PC-3 (cell line): ENCODE data around the gene CRACR2B. TPM values are rescaled to one million over a fixed set of nuclear protein-coding genes. Genes with fewer than 3 reads are reported as not detected.
A peak's percentile ranks its signal among the peaks of the same experiment; 100 is the strongest.

Experiments
- ATAC-seq: fragments of 200-7000 bp; cut with Tn5 transposase; 2 replicates; pipeline ENCODE4 v1.9.1; 2020; ENCODE audit warnings: mild to moderate bottlenecking, moderate library complexity
- BruUV-seq: library from RNA; stranded (reverse); fragments of 400-500 nt; replicated peaks from 2 replicates; lab custom pipeline; 2021; lab: Mats Ljungman, UMichigan
- CTCF ChIA-PET: fragments of 300-600 bp; sonication (Branson Sonifier 250); formaldehyde crosslinking; loops from one replicate; lab custom pipeline; 2022; ENCODE audit warnings: antibody characterized with exemption; lab: Charles Lee
- POLR2A ChIA-PET: fragments of 300-600 bp; sonication (Branson Sonifier 250); formaldehyde crosslinking; loops from one replicate; lab custom pipeline; 2022; ENCODE audit warnings: antibody characterized with exemption; ENCODE audit not compliant: unreplicated experiment; lab: Charles Lee
- DNase-seq: peaks from one replicate; pipeline ENCODE4 v3.0.0-alpha.2; 2015
- H2AFZ ChIP-seq: fragments of 300-600 bp; sonication (generic); 2 replicates; pipeline ENCODE4 v1.6.0; 2016; ENCODE audit warnings: antibody characterized with exemption, low read length
- H3F3A ChIP-seq: fragments of 300-600 bp; sonication (generic); one replicate; pipeline ENCODE4 v1.6.0; 2017; ENCODE audit warnings: antibody characterized with exemption, low read length, control low read depth, mild to moderate bottlenecking; ENCODE audit not compliant: unreplicated experiment
- H3K27ac ChIP-seq: fragments of 300-600 bp; sonication (generic); 2 replicates; pipeline ENCODE4 v1.5.1; 2016; ENCODE audit warnings: mild to moderate bottlenecking, low read length
- H3K27me3 ChIP-seq: fragments of 300-600 bp; sonication (generic); 2 replicates; pipeline ENCODE4 v1.6.1; 2016; ENCODE audit warnings: low read length, mixed read lengths
- H3K36me3 ChIP-seq: fragments of 300-600 bp; sonication (generic); 2 replicates; pipeline ENCODE4 v1.6.1; 2016; ENCODE audit warnings: low read depth, mixed run types, low read length, mixed read lengths
- H3K4me1 ChIP-seq: fragments of 300-600 bp; sonication (generic); 2 replicates; pipeline ENCODE4 v1.5.1; 2016; ENCODE audit warnings: low read length; ENCODE audit not compliant: insufficient read depth
- H3K4me2 ChIP-seq: fragments of 300-600 bp; sonication (generic); 2 replicates; pipeline ENCODE4 v1.6.0; 2016; ENCODE audit warnings: low read length
- H3K4me3 ChIP-seq: fragments of 300-600 bp; sonication (generic); 2 replicates; pipeline ENCODE4 v1.5.1; 2016; ENCODE audit warnings: mild to moderate bottlenecking, low read length, mixed read lengths
- H3K79me2 ChIP-seq: fragments of 300-600 bp; sonication (generic); 2 replicates; pipeline ENCODE4 v1.6.1; 2017; ENCODE audit warnings: low read length, mixed read lengths
- H3K9ac ChIP-seq: fragments of 300-600 bp; sonication (generic); 2 replicates; pipeline ENCODE4 v1.6.0; 2016; ENCODE audit warnings: mild to moderate bottlenecking, low read length
- H3K9me2 ChIP-seq: fragments of 300-600 bp; sonication (generic); replicated peaks from 2 replicates; pipeline ENCODE4 v1.6.1; 2016; ENCODE audit warnings: mixed run types, low read length, mixed read lengths
- H3K9me3 ChIP-seq: fragments of 300-600 bp; sonication (generic); 2 replicates; pipeline ENCODE4 v1.6.1; 2016; ENCODE audit warnings: low read length, mixed read lengths
- H4K20me1 ChIP-seq: fragments of 300-600 bp; sonication (generic); 2 replicates; pipeline ENCODE4 v1.6.1; 2016; ENCODE audit warnings: low read length, mixed read lengths
- EZH2 ChIP-seq: fragments of 300-600 bp; sonication (generic); IDR thresholded peaks from one replicate; pipeline ENCODE4 v1.6.1; 2017; ENCODE audit warnings: antibody characterized with exemption, mild to moderate bottlenecking, low read length; ENCODE audit not compliant: unreplicated experiment
- EZH2phosphoT487 ChIP-seq: fragments of 300-600 bp; sonication (generic); IDR thresholded peaks from 2 replicates; pipeline ENCODE4 v1.6.1; 2018; ENCODE audit warnings: mild to moderate bottlenecking, antibody characterized with exemption, low read length, borderline replicate concordance
- intact Hi-C: fragments of 100-400 bp; cut with micrococcal nuclease; formaldehyde crosslinking; loops from 2 replicates; pipeline ENCODE4 v1.9.0; 2023
- total RNA-seq: library from RNA; depleted of rRNA; stranded (reverse); fragments of >200 nt; gene quantifications from 2 replicates; pipeline ENCODE4 v1.2.3, GENCODE V29; 2014
- TF ChIP-seq, protein P1 (sequence below): fragments of 300-600 bp; sonication (generic); conservative IDR thresholded peaks from 2 replicates; pipeline ENCODE4 v1.5.1; 2017; ENCODE audit warnings: antibody characterized with exemption, low read depth, mild to moderate bottlenecking, low read length

CRACR2B gene
- total RNA-seq, 1 experiment from 2014 or later, result 10.6 TPM

DNA sequence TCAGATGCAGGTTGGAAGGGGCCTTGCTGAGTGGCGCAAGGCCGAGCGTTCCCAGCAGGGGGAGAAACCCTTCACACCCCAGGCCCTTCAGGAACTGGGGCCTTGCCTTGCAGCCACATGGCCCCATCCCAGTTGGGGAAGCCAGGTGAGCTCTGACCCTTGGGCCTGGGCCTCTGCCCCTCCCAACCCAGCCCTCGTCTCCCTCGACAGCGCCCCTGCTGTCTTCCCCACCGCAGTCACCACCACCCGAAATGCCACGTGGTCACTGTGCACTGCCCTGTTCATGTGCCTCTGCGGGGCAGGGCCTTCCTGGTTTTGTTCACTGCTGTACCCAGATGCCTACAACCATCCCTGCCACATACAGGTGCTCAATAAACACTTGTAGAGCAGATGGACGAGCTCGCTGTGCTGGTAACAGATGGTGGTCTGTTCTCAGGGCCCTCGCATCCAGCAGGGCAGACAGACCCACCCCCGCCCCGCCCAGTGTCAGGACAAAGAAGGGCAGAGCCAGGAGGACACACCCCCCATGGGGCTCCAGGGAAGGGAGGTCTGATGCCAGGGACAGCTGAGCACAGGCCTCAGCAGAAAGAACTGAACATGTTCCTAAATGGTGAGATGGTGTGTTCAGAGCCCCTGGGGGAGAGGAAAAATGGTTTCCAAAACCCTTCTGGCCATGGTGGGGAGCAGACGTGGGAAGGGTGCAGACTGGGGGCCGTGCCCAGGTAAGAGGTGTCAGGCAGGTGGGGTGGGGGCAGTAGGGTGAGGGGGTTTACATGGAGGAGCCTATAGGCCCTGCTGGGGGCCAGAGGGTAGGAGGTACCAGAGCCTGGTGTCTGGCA is 10.9 kb downstream of the CRACR2B start:
- Histone ChIP-seq H3K27me3 (no peaks in the 10 kb centered on the region), H4K20me1 (peaks cover 41% of the 10 kb centered on the region), H3K27ac (0 out of 2 replicates have a peak overlapping the region, but pooled peaks have one; percentile 0), H3K4me1 (peaks cover 29% of the 10 kb centered on the region), H3K36me3 (peaks cover 53% of the 10 kb centered on the region), H3K9me3 (no peaks in the 10 kb centered on the region), H3K79me2 (peaks cover 78% of the 10 kb centered on the region), H3K4me2 (no peak overlapping the region), H3K9me2 (no peaks in the 10 kb centered on the region), H3K9ac (no peak overlapping the region), H3F3A (peaks cover 11% of the 10 kb centered on the region), H2AFZ (no peak overlapping the region), H3K4me3 (no peak overlapping the region)
- POLR2A ChIA-PET, result interaction anchor here (0.6 kb wide), 2 partner anchors 20 to 222 kb away, joined by 3 to 5 read pairs; partner anchors contain the start of gene PNPLA2
- intact Hi-C loops, result no loop called here
- DNase-seq (no peak), ATAC-seq (peak; percentile 1; the same call in 1 of the 2 replicates)
- no TSS peak for BruUV-seq
- TF ChIP-seq EZH2, result no peak
- TF ChIP-seq, protein P1, sequence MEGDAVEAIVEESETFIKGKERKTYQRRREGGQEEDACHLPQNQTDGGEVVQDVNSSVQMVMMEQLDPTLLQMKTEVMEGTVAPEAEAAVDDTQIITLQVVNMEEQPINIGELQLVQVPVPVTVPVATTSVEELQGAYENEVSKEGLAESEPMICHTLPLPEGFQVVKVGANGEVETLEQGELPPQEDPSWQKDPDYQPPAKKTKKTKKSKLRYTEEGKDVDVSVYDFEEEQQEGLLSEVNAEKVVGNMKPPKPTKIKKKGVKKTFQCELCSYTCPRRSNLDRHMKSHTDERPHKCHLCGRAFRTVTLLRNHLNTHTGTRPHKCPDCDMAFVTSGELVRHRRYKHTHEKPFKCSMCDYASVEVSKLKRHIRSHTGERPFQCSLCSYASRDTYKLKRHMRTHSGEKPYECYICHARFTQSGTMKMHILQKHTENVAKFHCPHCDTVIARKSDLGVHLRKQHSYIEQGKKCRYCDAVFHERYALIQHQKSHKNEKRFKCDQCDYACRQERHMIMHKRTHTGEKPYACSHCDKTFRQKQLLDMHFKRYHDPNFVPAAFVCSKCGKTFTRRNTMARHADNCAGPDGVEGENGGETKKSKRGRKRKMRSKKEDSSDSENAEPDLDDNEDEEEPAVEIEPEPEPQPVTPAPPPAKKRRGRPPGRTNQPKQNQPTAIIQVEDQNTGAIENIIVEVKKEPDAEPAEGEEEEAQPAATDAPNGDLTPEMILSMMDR, result 0 out of 2 replicates have a peak, but pooled peaks have one; percentile 24
- CTCF ChIA-PET, result no interaction called here

DNA sequence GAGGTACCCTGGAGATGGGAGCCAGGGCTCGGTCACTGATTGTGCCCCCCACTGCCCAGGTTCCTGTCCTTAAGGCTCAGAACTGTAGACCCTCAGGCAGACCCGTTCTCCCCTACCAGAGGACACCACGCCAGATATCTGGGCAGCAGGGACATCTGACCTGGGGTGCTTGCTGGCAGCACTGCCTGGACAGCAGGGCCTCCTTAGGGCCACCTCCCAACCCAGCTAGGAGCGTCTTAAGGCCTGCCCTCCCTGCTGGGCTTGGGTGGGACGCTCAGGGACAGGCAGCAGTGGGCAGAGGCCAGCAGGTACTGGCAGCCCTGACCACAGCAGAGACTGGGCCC is 11.5 kb downstream of the CRACR2B start:
- no peak overlapping the region for H3K4me2 ChIP-seq
- no peak overlapping the region for H2AFZ ChIP-seq
- ATAC-seq, result no peak
- POLR2A ChIA-PET, result interaction anchor here (0.6 kb wide), 1 partner anchor 221 kb away, joined by 3 read pairs; no protein-coding TSS in a partner anchor
- H3K36me3 ChIP-seq, result peaks cover 53% of the 10 kb centered on the region
- DNase-seq, result no peak
- no peak overlapping the region for H3K4me3 ChIP-seq
- no TSS peak for BruUV-seq
- H3K4me1 ChIP-seq, result peaks cover 33% of the 10 kb centered on the region
- 0 out of 2 replicates have a peak overlapping the region, but pooled peaks have one; percentile 0 for H3K27ac ChIP-seq
- H3K27me3 ChIP-seq, result no peaks in the 10 kb centered on the region
- H3K9me2 ChIP-seq, result no peaks in the 10 kb centered on the region
- H3F3A ChIP-seq, result peaks cover 11% of the 10 kb centered on the region
- peaks cover 41% of the 10 kb centered on the region for H4K20me1 ChIP-seq
- no peaks in the 10 kb centered on the region for H3K9me3 ChIP-seq
- peaks cover 75% of the 10 kb centered on the region for H3K79me2 ChIP-seq
- CTCF ChIA-PET, result no interaction called here
- intact Hi-C loops, result no loop called here
- no peak overlapping the region for H3K9ac ChIP-seq
- TF ChIP-seq EZH2phosphoT487, result no peak
- TF ChIP-seq EZH2, result no peak
- TF ChIP-seq, protein P1, result no peak
